Liver (tissue), 9 donors: ENCODE measurements around the gene FAM120C. TPM values are rescaled to one million over a fixed set of nuclear protein-coding genes. Genes with fewer than 3 reads are reported as not detected.

Experiments
- DNase-seq: peaks from one replicate; pipeline ENCODE4 v3.0.0-alpha.2; 2017; ENCODE audit warnings: low spot score
- H3K27ac ChIP-seq, 2 donors: one replicate each; pipeline ENCODE4 v1.7.0; 2013; ENCODE audit warnings: inconsistent platforms in 2 of 2, low read length in 2 of 2, control low read depth in 1 of 2, low read depth in 1 of 2, mild to moderate bottlenecking in 1 of 2
- H3K27me3 ChIP-seq, 4 donors: one replicate each; pipeline versions ENCODE4 v1.6.1 to v1.7.0; 2013; ENCODE audit warnings: low read length in 3 of 4, inconsistent platforms in 1 of 4, mild to moderate bottlenecking in 1 of 4, moderate library complexity in 1 of 4; ENCODE audit not compliant: control insufficient read depth in 4 of 4, insufficient read depth in 4 of 4
- H3K36me3 ChIP-seq, 4 donors: one replicate each; pipeline versions ENCODE4 v1.6.1 to v1.7.0; 2013; ENCODE audit warnings: low read length in 3 of 4, mild to moderate bottlenecking in 3 of 4, low read depth in 1 of 4, moderate library complexity in 1 of 4; ENCODE audit not compliant: control insufficient read depth in 4 of 4, insufficient read depth in 3 of 4
- H3K4me1 ChIP-seq, 4 donors: one replicate each; pipeline versions ENCODE4 v1.6.1 to v1.7.0; 2013; ENCODE audit warnings: low read length in 3 of 4, mild to moderate bottlenecking in 3 of 4, moderate library complexity in 1 of 4; ENCODE audit not compliant: control insufficient read depth in 4 of 4, insufficient read depth in 4 of 4
- H3K4me3 ChIP-seq, 3 donors: one replicate each; pipeline versions ENCODE4 v1.6.1 to v1.7.0; 2013; ENCODE audit warnings: low read length in 3 of 3, control low read depth in 1 of 3, low read depth in 1 of 3, mild to moderate bottlenecking in 1 of 3
- H3K9ac ChIP-seq, 2 donors: one replicate each; pipeline ENCODE4 v1.7.0; 2013; ENCODE audit warnings: low read length in 2 of 2, mild to moderate bottlenecking in 2 of 2, moderate library complexity in 2 of 2, control low read depth in 1 of 2, low read depth in 1 of 2
- H3K9me3 ChIP-seq, 4 donors: one replicate each; pipeline versions ENCODE4 v1.6.1 to v1.7.0; 2013; ENCODE audit warnings: low read length in 3 of 4; ENCODE audit not compliant: control insufficient read depth in 4 of 4
- CTCF ChIP-seq: fragments of 150-350 bp; IDR thresholded peaks from 2 replicates; pipeline ENCODE4 v1.5.1; 2017; ENCODE audit warnings: improper control_type of control experiment, low read depth, low read length; ENCODE audit not compliant: missing input control
- EGR1 ChIP-seq, 2 donors: IDR thresholded peaks; 2 replicates each; pipeline ENCODE4 v1.6.1; 2016 to 2018; ENCODE audit warnings: antibody characterized with exemption in 2 of 2, low read depth in 2 of 2
- FOXA1 ChIP-seq: IDR thresholded peaks from 2 replicates; pipeline ENCODE4 v1.6.1; 2016; ENCODE audit warnings: antibody characterized with exemption
- FOXA2 ChIP-seq: IDR thresholded peaks from 2 replicates; pipeline ENCODE4 v1.6.1; 2016; ENCODE audit warnings: antibody characterized with exemption
- GABPA ChIP-seq, 2 donors: IDR thresholded peaks in 1 of 2; conservative IDR thresholded peaks in 1 of 2; 2 replicates each; pipeline ENCODE4 v1.6.1; 2016; ENCODE audit warnings: antibody characterized with exemption in 2 of 2, mild to moderate bottlenecking in 1 of 2, moderate library complexity in 1 of 2
- HNF4A ChIP-seq, 2 donors: conservative IDR thresholded peaks; 2 replicates each; pipeline ENCODE4 v1.6.1; 2016; ENCODE audit warnings: antibody characterized with exemption in 2 of 2, mild to moderate bottlenecking in 2 of 2
- HNF4G ChIP-seq: IDR thresholded peaks from 2 replicates; pipeline ENCODE4 v1.6.1; 2016; ENCODE audit warnings: antibody characterized with exemption
- JUND ChIP-seq, 2 donors: IDR thresholded peaks; 2 replicates each; pipeline ENCODE4 v1.6.1; 2016; ENCODE audit warnings: antibody characterized with exemption in 2 of 2
- NR2F2 ChIP-seq: IDR thresholded peaks from 2 replicates; pipeline ENCODE4 v1.6.1; 2016; ENCODE audit warnings: antibody characterized with exemption
- RAD21 ChIP-seq, 2 donors: IDR thresholded peaks; 2 replicates each; pipeline ENCODE4 v1.6.1; 2016; ENCODE audit warnings: antibody characterized with exemption in 2 of 2, mild to moderate bottlenecking in 2 of 2
- RXRA ChIP-seq, 2 donors: IDR thresholded peaks; 2 replicates each; pipeline ENCODE4 v1.6.1; 2017 to 2018; ENCODE audit warnings: antibody characterized with exemption in 2 of 2, mild to moderate bottlenecking in 1 of 2
- SP1 ChIP-seq: IDR thresholded peaks from 2 replicates; pipeline ENCODE4 v1.6.1; 2018; ENCODE audit warnings: antibody characterized with exemption, mild to moderate bottlenecking
- TAF1 ChIP-seq: conservative IDR thresholded peaks from 2 replicates; pipeline ENCODE4 v1.6.1; 2016; ENCODE audit warnings: antibody characterized with exemption, mild to moderate bottlenecking
- YY1 ChIP-seq: IDR thresholded peaks from 2 replicates; pipeline ENCODE4 v1.6.1; 2016; ENCODE audit warnings: antibody characterized with exemption, mild to moderate bottlenecking
- WGBS: extraction: QIAGEN DNeasy Blood & Tissue Kit; methylation state at CpG from one replicate; pipeline ENCODE4 v1.1.7; 2013; 5-methylcytosine and 5-hydroxymethylcytosine counted together
- polyA plus RNA-seq, 2 donors: library from polyadenylated mRNA; stranded (reverse) in 1 of 2; unstranded in 1 of 2; fragments of 200-250 nt in 1 of 2; fragments of >200 nt in 1 of 2; fragmentation: Nextera tagmentation in 1 of 2; extraction: Ambion mirVana in 1 of 2; gene quantifications; one replicate each; pipeline versions ENCODE4 v1.2.1 to v1.2.3, GENCODE V29; 2013 to 2015
- total RNA-seq, 2 donors: library from RNA; depleted of rRNA; stranded (reverse); fragments of >200 nt; gene quantifications; one replicate each; pipeline ENCODE4 v1.2.3, GENCODE V29; 2014
- TF ChIP-seq, protein P1 (sequence below): IDR thresholded peaks from 2 replicates; pipeline ENCODE4 v1.6.1; 2016; ENCODE audit warnings: antibody characterized with exemption, mild to moderate bottlenecking
- TF ChIP-seq, protein P2 (sequence below): IDR thresholded peaks from 2 replicates; pipeline ENCODE4 v1.6.1; 2016; ENCODE audit warnings: antibody characterized with exemption
- TF ChIP-seq, protein P3 (sequence below): IDR thresholded peaks from 2 replicates; pipeline ENCODE4 v1.6.1; 2016; ENCODE audit warnings: antibody characterized with exemption
- TF ChIP-seq, protein P4 (sequence below): IDR thresholded peaks from 2 replicates; pipeline ENCODE4 v1.6.1; 2016; ENCODE audit warnings: antibody characterized with exemption
- donor health status: healthy.
- donor health status: healthy.
- donor health status: healthy.
- donor health status: healthy.
- donor health status: healthy.

The FAM120C gene
- total and polyA plus RNA-seq, 4 donors: 1.8 to 3.7 (median 2.3) TPM

- Histone ChIP-seq H3K4me3 (no peak overlapping the region), H3K36me3 (no peaks in the 10 kb centered on the region), H3K9me3 (no peaks in the 10 kb centered on the region), H3K4me1 (peaks cover 5 to 22% (median 14%) of the 10 kb centered on the region in 4 donors), H3K27me3 (no peaks in the 10 kb centered on the region), H3K27ac (peak overlapping the region in 1 of 2 donors; percentile 25), H3K9ac (no peak overlapping the region)
- TF ChIP-seq, protein P1, sequence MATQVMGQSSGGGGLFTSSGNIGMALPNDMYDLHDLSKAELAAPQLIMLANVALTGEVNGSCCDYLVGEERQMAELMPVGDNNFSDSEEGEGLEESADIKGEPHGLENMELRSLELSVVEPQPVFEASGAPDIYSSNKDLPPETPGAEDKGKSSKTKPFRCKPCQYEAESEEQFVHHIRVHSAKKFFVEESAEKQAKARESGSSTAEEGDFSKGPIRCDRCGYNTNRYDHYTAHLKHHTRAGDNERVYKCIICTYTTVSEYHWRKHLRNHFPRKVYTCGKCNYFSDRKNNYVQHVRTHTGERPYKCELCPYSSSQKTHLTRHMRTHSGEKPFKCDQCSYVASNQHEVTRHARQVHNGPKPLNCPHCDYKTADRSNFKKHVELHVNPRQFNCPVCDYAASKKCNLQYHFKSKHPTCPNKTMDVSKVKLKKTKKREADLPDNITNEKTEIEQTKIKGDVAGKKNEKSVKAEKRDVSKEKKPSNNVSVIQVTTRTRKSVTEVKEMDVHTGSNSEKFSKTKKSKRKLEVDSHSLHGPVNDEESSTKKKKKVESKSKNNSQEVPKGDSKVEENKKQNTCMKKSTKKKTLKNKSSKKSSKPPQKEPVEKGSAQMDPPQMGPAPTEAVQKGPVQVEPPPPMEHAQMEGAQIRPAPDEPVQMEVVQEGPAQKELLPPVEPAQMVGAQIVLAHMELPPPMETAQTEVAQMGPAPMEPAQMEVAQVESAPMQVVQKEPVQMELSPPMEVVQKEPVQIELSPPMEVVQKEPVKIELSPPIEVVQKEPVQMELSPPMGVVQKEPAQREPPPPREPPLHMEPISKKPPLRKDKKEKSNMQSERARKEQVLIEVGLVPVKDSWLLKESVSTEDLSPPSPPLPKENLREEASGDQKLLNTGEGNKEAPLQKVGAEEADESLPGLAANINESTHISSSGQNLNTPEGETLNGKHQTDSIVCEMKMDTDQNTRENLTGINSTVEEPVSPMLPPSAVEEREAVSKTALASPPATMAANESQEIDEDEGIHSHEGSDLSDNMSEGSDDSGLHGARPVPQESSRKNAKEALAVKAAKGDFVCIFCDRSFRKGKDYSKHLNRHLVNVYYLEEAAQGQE: no peak
- TF ChIP-seq YY1: no peak
- TF ChIP-seq NR2F2: no peak
- no peak for TF ChIP-seq RXRA (IDR thresholded peaks at IDR 0.05)
- no peak for TF ChIP-seq HNF4A (conservative IDR thresholded peaks at IDR 0.05)
- no peak for TF ChIP-seq FOXA1
- no peak for TF ChIP-seq CTCF
- no peak for TF ChIP-seq JUND (IDR thresholded peaks at IDR 0.05)
- 97% methylated on average over 1 of the region's 1 CpG for WGBS
- no peak for DNase-seq
Measured at GRCh38 chrX:54048412-54048811, 134.6 kb downstream of the FAM120C start.

- Histone ChIP-seq H3K4me3 (peak overlapping the region in 1 of 3 donors; percentile 41), H3K36me3 (peaks cover under 1 to 10% (median 3%) of the 10 kb centered on the region in 4 donors), H3K9me3 (no peaks in the 10 kb centered on the region), H3K9ac (peak overlapping the region in 1 of 2 donors; percentile 7), H3K27ac (peak overlapping the region; percentile 92 to 97), H3K27me3 (no peaks in the 10 kb centered on the region), H3K4me1 (peaks cover 5 to 22% (median 16%) of the 10 kb centered on the region in 4 donors)
- DNase-seq: no peak
- 50% methylated on average over 12 of the region's 12 CpGs for WGBS
- TF ChIP-seq FOXA2 (peak; percentile 51), CTCF (no peak), SP1 (peak; percentile 73), GABPA (IDR thresholded peaks at IDR 0.05 in 1 of 2, conservative IDR thresholded peaks at IDR 0.05 in 1 of 2) (no peak), FOXA1 (no peak), TAF1 (no peak), RXRA (IDR thresholded peaks at IDR 0.05) (peak; percentile 68 to 84), YY1 (no peak), HNF4G (no peak), EGR1 (IDR thresholded peaks at IDR 0.05; ENCODE audit: low read depth in 2 of 2) (no peak), JUND (IDR thresholded peaks at IDR 0.05) (peak in 1 of 2 donors; percentile 21), RAD21 (IDR thresholded peaks at IDR 0.05) (no peak), HNF4A (conservative IDR thresholded peaks at IDR 0.05) (peak; percentile 50 to 54)
- TF ChIP-seq, protein P2, sequence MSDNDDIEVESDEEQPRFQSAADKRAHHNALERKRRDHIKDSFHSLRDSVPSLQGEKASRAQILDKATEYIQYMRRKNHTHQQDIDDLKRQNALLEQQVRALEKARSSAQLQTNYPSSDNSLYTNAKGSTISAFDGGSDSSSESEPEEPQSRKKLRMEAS: peak; percentile 5
- TF ChIP-seq, protein P3, sequence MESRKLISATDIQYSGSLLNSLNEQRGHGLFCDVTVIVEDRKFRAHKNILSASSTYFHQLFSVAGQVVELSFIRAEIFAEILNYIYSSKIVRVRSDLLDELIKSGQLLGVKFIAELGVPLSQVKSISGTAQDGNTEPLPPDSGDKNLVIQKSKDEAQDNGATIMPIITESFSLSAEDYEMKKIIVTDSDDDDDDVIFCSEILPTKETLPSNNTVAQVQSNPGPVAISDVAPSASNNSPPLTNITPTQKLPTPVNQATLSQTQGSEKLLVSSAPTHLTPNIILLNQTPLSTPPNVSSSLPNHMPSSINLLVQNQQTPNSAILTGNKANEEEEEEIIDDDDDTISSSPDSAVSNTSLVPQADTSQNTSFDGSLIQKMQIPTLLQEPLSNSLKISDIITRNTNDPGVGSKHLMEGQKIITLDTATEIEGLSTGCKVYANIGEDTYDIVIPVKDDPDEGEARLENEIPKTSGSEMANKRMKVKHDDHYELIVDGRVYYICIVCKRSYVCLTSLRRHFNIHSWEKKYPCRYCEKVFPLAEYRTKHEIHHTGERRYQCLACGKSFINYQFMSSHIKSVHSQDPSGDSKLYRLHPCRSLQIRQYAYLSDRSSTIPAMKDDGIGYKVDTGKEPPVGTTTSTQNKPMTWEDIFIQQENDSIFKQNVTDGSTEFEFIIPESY: no peak
- TF ChIP-seq, protein P4, sequence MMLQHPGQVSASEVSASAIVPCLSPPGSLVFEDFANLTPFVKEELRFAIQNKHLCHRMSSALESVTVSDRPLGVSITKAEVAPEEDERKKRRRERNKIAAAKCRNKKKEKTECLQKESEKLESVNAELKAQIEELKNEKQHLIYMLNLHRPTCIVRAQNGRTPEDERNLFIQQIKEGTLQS: no peak
Measured at GRCh38 chrX:54045563-54046228, 137.4 kb downstream of the FAM120C start.
